Testis (tissue), 3 donors: Measurements from ENCODE around the gene P2RY4. TPM values are rescaled to one million over a fixed set of nuclear protein-coding genes. Genes with fewer than 3 reads are reported as not detected.

ENCODE experiments used
- DNase-seq: peaks from one replicate; pipeline ENCODE4 v3.0.0-alpha.2; 2019
- H3K27ac ChIP-seq, 2 donors: fragments of 200-600 bp; sonication (generic); one replicate each; pipeline ENCODE4 v1.5.1; 2019
- H3K27me3 ChIP-seq: fragments of 200-600 bp; sonication (generic); one replicate; pipeline ENCODE4 v1.5.1; 2019
- H3K36me3 ChIP-seq: fragments of 200-600 bp; sonication (generic); one replicate; pipeline ENCODE4 v1.5.1; 2017; ENCODE audit warnings: low read depth; ENCODE audit errors: missing control alignments
- H3K4me1 ChIP-seq: fragments of 200-600 bp; sonication (generic); one replicate; pipeline ENCODE4 v1.5.1; 2019
- H3K4me3 ChIP-seq, 2 donors: fragments of 200-600 bp; sonication (generic); one replicate each; pipeline ENCODE4 v1.5.1; 2017 to 2019
- H3K9me3 ChIP-seq: fragments of 200-600 bp; sonication (generic); one replicate; pipeline ENCODE4 v1.5.1; 2017
- POLR2A ChIP-seq: fragments of 450-650 bp; IDR thresholded peaks from one replicate; pipeline ENCODE4 v1.6.1; 2017; ENCODE audit warnings: antibody characterized with exemption, mild to moderate bottlenecking, moderate library complexity
- WGBS, 2 donors: methylation state at CpG; one replicate each; pipeline ENCODE4 v1.1.5; 2018; 5-methylcytosine and 5-hydroxymethylcytosine counted together
- intact Hi-C: fragments of 100-400 bp; cut with DNase I; formaldehyde crosslinking; loops from one replicate; pipeline ENCODE4 v1.15.1; 2023; ENCODE audit warnings: low total_unique reads
- polyA plus RNA-seq: library from polyadenylated mRNA; stranded (reverse); fragments of 350-450 nt; fragmentation: Illumina TruSeq; extraction: RNeasy Lipid Tissue Mini Kit (QIAGEN cat#74804); gene quantifications from one replicate; pipeline ENCODE4 v1.2.3, GENCODE V29; 2014; ENCODE audit warnings: low read depth, low replicate concordance; ENCODE audit not compliant: insufficient read depth
- total RNA-seq, 2 donors: library from RNA; depleted of rRNA; stranded (reverse); fragments of >200 nt; gene quantifications; one replicate each; pipeline ENCODE4 v1.2.3, GENCODE V29; 2016
- TF ChIP-seq, protein P1 (sequence below), 3 experiments: fragments of 450-650 bp in 2 of 3; fragments of 200-600 bp in 1 of 3; sonication (generic) in 1 of 3; IDR thresholded peaks; one replicate each; pipeline ENCODE4 v1.5.1; 2016 to 2019; ENCODE audit warnings: antibody characterized with exemption in 3 of 3, mild to moderate bottlenecking in 2 of 3, moderate library complexity in 1 of 3

Gene P2RY4
- total and polyA plus RNA-seq, 3 donors from 2014 or later = 1.2 to 2.3 TPM; not detected in 1

DNA sequence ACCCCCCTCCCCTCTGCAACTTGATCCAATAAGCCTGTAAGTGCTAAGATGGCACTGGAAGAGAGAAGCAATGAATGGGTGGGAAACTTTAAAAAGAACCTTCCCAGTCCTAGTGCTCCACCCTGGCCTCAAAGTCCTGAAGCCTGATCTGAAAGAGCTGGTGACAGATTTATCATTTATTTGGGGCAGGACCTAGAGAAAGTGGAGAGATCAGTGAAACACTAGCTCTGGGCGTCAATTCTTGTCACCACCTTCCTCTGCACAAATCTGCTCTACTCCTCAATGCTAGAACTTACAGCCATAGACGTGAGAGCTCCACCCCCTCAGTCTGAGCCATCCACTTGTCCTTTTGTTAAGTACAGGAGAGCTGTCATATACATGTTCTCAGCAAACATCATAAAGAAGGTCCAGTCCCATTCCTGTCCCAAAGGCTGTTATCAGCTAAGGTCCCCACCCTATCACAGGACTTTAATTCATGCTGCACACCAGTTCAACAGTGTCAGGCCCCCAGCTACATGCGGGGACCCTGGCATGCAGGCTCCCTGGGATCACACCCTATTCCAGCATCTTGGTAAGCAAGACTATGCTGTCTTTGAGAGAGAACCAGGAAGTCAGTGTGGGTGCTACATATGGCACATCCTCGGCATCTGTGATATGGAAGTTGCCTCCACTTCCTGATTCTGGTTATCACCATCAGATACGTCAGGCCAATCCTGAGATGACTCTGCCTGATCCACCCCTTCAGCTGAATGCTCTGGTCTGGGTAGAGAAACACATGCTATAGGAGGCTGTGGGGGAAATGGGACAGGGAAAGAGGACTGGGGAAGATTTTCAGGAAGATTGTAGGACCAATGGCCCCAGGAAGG is 2.3 kb downstream of the P2RY4 start:
- TF ChIP-seq POLR2A = no peak
- TF ChIP-seq, protein P1, sequence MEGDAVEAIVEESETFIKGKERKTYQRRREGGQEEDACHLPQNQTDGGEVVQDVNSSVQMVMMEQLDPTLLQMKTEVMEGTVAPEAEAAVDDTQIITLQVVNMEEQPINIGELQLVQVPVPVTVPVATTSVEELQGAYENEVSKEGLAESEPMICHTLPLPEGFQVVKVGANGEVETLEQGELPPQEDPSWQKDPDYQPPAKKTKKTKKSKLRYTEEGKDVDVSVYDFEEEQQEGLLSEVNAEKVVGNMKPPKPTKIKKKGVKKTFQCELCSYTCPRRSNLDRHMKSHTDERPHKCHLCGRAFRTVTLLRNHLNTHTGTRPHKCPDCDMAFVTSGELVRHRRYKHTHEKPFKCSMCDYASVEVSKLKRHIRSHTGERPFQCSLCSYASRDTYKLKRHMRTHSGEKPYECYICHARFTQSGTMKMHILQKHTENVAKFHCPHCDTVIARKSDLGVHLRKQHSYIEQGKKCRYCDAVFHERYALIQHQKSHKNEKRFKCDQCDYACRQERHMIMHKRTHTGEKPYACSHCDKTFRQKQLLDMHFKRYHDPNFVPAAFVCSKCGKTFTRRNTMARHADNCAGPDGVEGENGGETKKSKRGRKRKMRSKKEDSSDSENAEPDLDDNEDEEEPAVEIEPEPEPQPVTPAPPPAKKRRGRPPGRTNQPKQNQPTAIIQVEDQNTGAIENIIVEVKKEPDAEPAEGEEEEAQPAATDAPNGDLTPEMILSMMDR (IDR thresholded peaks at IDR 0.05) = no peak
- H3K4me1 ChIP-seq = no peaks in the 10 kb centered on the region
- H3K4me3 ChIP-seq = no peak overlapping the region
- WGBS, 2 donors = 86 to 100% methylated on average over 3 to 5 of the region's 5 CpGs
- H3K36me3 ChIP-seq = no peaks in the 10 kb centered on the region
- no peak for DNase-seq
- no peaks in the 10 kb centered on the region for H3K27me3 ChIP-seq
- H3K9me3 ChIP-seq = no peaks in the 10 kb centered on the region
- intact Hi-C loops = no loop called here
- no peak overlapping the region for H3K27ac ChIP-seq

DNA sequence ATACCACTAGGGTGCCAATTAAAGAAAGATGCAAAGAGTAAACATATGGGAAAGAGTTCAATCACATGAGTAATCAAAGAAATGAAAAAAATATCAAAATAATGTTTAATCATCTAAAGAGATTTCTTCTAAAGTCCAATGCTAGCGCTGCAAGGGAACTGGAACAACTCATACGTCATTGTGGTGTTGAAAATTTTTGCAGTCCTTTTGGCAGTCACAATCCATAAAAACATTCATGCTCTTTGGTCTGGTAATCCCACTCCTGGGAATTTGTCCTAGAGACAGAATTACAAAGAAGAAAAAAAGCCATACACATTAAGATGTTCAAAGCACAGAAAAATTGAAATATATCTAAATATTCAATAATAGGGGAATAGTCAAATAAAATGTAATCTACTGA is 4.6 kb downstream of the P2RY4 start:
- Histone ChIP-seq H3K36me3 (no peaks in the 10 kb centered on the region), H3K27ac (no peak overlapping the region), H3K9me3 (no peaks in the 10 kb centered on the region), H3K4me1 (no peaks in the 10 kb centered on the region), H3K4me3 (no peak overlapping the region), H3K27me3 (no peaks in the 10 kb centered on the region)
- TF ChIP-seq, protein P1 (IDR thresholded peaks at IDR 0.05) = no peak
- no peak for TF ChIP-seq POLR2A
- DNase-seq = no peak
- intact Hi-C loops = no loop called here
- 82 to 100% methylated on average over 2 of the region's 2 CpGs for WGBS, 2 donors

DNA sequence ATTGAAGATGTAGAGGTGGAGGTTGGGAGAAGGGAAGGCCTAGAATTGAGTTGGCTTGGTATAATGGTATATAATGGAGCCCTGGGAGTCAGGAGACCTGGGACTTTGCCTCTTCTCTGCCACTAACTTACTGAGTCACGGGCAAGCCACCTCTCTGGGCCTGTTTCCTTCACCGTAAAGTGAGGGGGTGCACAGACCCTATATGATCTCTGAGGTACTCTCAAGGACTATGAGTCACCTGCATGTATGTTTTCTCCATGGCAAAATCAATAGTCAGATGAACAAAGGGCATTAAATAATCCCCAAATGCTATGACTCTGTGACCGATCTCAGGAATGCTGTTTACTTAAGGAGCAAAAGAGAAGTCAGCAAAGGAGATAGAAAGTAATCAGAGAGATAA is 5.1 kb downstream of the P2RY4 start:
- Histone ChIP-seq H3K27me3 (no peaks in the 10 kb centered on the region), H3K9me3 (no peaks in the 10 kb centered on the region), H3K36me3 (no peaks in the 10 kb centered on the region), H3K4me3 (no peak overlapping the region), H3K4me1 (no peaks in the 10 kb centered on the region), H3K27ac (no peak overlapping the region)
- WGBS, 2 donors = 97 to 100% methylated on average over 1 to 3 of the region's 3 CpGs
- DNase-seq = no peak
- intact Hi-C loops = no loop called here
- TF ChIP-seq, protein P1 (IDR thresholded peaks at IDR 0.05) = no peak
- TF ChIP-seq POLR2A = no peak

DNA sequence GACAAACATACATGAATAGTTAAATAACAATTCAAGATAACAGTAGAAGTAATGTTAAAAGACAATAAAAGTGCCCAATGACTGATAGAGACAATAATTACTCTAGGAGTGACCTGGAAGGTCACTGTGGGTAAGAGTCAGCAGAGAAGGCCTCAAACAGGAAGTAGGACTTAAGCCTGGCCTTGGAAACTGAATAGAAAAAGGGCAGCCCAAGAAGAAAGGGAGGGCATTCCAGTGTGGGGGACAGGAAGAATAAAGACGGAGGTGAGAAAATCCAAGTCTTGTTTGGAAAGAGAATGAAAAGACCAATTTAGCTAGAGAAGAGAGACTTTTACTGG is 6.0 kb downstream of the P2RY4 start:
- no peaks in the 10 kb centered on the region for H3K9me3 ChIP-seq
- H3K36me3 ChIP-seq = no peaks in the 10 kb centered on the region
- H3K27ac ChIP-seq = no peak overlapping the region
- TF ChIP-seq, protein P1 (IDR thresholded peaks at IDR 0.05) = no peak
- TF ChIP-seq POLR2A = no peak
- no peak overlapping the region for H3K4me3 ChIP-seq
- H3K4me1 ChIP-seq = no peaks in the 10 kb centered on the region
- intact Hi-C loops = no loop called here
- no peaks in the 10 kb centered on the region for H3K27me3 ChIP-seq
- WGBS, 2 donors = 79 to 80% methylated on average over 1 of the region's 1 CpG
- no peak for DNase-seq
